ENCODE measurements around the gene MED4. TPM values are rescaled to one million over a fixed set of nuclear protein-coding genes. Genes with fewer than 3 reads are reported as not detected.

The MED4 gene
- total and polyA plus RNA-seq, 2 of the 8 experiments (the other 6 are each of a cell fraction or from before 2014, with no cell fraction given), result 25.7 to 48.1 TPM

DNA sequence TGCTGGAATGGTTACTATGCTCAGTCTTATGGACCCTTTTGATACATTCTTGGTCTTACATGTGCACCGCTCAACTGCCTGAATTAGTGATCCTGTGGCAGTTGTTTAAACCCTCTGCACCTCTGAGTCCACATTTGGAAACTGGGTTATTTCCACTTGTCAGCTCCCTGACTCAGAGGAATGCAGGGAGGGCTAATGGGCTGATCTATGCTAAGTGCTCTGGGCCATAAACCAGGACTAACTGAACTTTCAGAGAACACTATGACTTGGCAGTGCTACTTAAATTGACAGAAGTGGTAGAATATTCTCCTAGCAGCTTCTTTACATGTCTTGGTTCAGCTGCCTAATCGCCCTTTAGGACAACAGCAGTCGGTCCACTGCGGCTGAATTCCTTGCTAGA, 26.8 kb upstream of the MED4 start (continued):
- TF ChIP-seq, protein P1, sequence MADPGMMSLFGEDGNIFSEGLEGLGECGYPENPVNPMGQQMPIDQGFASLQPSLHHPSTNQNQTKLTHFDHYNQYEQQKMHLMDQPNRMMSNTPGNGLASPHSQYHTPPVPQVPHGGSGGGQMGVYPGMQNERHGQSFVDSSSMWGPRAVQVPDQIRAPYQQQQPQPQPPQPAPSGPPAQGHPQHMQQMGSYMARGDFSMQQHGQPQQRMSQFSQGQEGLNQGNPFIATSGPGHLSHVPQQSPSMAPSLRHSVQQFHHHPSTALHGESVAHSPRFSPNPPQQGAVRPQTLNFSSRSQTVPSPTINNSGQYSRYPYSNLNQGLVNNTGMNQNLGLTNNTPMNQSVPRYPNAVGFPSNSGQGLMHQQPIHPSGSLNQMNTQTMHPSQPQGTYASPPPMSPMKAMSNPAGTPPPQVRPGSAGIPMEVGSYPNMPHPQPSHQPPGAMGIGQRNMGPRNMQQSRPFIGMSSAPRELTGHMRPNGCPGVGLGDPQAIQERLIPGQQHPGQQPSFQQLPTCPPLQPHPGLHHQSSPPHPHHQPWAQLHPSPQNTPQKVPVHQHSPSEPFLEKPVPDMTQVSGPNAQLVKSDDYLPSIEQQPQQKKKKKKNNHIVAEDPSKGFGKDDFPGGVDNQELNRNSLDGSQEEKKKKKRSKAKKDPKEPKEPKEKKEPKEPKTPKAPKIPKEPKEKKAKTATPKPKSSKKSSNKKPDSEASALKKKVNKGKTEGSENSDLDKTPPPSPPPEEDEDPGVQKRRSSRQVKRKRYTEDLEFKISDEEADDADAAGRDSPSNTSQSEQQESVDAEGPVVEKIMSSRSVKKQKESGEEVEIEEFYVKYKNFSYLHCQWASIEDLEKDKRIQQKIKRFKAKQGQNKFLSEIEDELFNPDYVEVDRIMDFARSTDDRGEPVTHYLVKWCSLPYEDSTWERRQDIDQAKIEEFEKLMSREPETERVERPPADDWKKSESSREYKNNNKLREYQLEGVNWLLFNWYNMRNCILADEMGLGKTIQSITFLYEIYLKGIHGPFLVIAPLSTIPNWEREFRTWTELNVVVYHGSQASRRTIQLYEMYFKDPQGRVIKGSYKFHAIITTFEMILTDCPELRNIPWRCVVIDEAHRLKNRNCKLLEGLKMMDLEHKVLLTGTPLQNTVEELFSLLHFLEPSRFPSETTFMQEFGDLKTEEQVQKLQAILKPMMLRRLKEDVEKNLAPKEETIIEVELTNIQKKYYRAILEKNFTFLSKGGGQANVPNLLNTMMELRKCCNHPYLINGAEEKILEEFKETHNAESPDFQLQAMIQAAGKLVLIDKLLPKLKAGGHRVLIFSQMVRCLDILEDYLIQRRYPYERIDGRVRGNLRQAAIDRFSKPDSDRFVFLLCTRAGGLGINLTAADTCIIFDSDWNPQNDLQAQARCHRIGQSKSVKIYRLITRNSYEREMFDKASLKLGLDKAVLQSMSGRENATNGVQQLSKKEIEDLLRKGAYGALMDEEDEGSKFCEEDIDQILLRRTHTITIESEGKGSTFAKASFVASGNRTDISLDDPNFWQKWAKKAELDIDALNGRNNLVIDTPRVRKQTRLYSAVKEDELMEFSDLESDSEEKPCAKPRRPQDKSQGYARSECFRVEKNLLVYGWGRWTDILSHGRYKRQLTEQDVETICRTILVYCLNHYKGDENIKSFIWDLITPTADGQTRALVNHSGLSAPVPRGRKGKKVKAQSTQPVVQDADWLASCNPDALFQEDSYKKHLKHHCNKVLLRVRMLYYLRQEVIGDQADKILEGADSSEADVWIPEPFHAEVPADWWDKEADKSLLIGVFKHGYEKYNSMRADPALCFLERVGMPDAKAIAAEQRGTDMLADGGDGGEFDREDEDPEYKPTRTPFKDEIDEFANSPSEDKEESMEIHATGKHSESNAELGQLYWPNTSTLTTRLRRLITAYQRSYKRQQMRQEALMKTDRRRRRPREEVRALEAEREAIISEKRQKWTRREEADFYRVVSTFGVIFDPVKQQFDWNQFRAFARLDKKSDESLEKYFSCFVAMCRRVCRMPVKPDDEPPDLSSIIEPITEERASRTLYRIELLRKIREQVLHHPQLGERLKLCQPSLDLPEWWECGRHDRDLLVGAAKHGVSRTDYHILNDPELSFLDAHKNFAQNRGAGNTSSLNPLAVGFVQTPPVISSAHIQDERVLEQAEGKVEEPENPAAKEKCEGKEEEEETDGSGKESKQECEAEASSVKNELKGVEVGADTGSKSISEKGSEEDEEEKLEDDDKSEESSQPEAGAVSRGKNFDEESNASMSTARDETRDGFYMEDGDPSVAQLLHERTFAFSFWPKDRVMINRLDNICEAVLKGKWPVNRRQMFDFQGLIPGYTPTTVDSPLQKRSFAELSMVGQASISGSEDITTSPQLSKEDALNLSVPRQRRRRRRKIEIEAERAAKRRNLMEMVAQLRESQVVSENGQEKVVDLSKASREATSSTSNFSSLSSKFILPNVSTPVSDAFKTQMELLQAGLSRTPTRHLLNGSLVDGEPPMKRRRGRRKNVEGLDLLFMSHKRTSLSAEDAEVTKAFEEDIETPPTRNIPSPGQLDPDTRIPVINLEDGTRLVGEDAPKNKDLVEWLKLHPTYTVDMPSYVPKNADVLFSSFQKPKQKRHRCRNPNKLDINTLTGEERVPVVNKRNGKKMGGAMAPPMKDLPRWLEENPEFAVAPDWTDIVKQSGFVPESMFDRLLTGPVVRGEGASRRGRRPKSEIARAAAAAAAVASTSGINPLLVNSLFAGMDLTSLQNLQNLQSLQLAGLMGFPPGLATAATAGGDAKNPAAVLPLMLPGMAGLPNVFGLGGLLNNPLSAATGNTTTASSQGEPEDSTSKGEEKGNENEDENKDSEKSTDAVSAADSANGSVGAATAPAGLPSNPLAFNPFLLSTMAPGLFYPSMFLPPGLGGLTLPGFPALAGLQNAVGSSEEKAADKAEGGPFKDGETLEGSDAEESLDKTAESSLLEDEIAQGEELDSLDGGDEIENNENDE (IDR thresholded peaks at IDR 0.05; ENCODE audit: insufficient replicate concordance, low read length), result no peak
- TF ChIP-seq, protein P2, sequence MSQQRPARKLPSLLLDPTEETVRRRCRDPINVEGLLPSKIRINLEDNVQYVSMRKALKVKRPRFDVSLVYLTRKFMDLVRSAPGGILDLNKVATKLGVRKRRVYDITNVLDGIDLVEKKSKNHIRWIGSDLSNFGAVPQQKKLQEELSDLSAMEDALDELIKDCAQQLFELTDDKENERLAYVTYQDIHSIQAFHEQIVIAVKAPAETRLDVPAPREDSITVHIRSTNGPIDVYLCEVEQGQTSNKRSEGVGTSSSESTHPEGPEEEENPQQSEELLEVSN (IDR thresholded peaks at IDR 0.05), result no peak
- TF ChIP-seq NRF1 (IDR thresholded peaks at IDR 0.05; ENCODE audit: low read depth, low read length), result no peak
- TF ChIP-seq BACH1 (IDR thresholded peaks at IDR 0.05; ENCODE audit: low read length), result no peak
- TF ChIP-seq SIN3A (conservative IDR thresholded peaks at IDR 0.05 in 1 of 2, IDR thresholded peaks at IDR 0.05 in 1 of 2; ENCODE audit: low read depth in 1 of 2, low read length in 2 of 2), result no peak
- TF ChIP-seq KDM1A (IDR thresholded peaks at IDR 0.05; ENCODE audit: borderline replicate concordance, low read length), result no peak
- no peak for TF ChIP-seq EP300 (IDR thresholded peaks at IDR 0.05; ENCODE audit: borderline replicate concordance in 1 of 2, low read depth in 2 of 2, low read length in 2 of 2)
